ENCODE data around the gene NPAS1.

GRCh38 chr19:47093254-47093653 lies 73.6 kb downstream of the NPAS1 start:
- TF ChIP-seq CTCF (IDR thresholded peaks at IDR 0.05; ENCODE audit: control extremely low read depth in 1 of 3, insufficient read depth in 1 of 3, low read depth in 1 of 3, low read length in 3 of 3), result no peak
- TF ChIP-seq RNF2 (IDR thresholded peaks at IDR 0.05; ENCODE audit: borderline replicate concordance, low read depth, low read length, missing control alignments, poor library complexity, severe bottlenecking), result no peak
- TF ChIP-seq TAF1 (IDR thresholded peaks at IDR 0.05; ENCODE audit: low read depth, low read length), result no peak
- no peak for TF ChIP-seq EZH2 (IDR thresholded peaks at IDR 0.05; ENCODE audit: low read depth, low read length, severe bottlenecking)
- no peak for TF ChIP-seq SRF (IDR thresholded peaks at IDR 0.05; ENCODE audit: low read depth, low read length)
- no peak for TF ChIP-seq POLR2AphosphoS5 (IDR thresholded peaks at IDR 0.05; ENCODE audit: low read depth, low read length)
